Measurements from ENCODE around the gene TCF3.

GRCh38 chr19:1659084-1659427, 6.6 kb upstream of the TCF3 start:
- TF ChIP-seq ZNF274 (IDR thresholded peaks at IDR 0.05; ENCODE audit: low read depth, low read length): no peak
- TF ChIP-seq SUZ12 (IDR thresholded peaks at IDR 0.05; ENCODE audit: extremely low read depth, insufficient read depth, insufficient read length): no peak
- TF ChIP-seq YY1 (IDR thresholded peaks at IDR 0.05; ENCODE audit: insufficient read depth, insufficient read length): no peak
